K562 (cell line): ENCODE data around the gene ZNF644. TPM values are rescaled to one million over a fixed set of nuclear protein-coding genes. Genes with fewer than 3 reads are reported as not detected.

ENCODE experiments used
- ATAC-seq: fragments of 200-7000 bp; cut with Tn5 transposase; 3 replicates; pipeline ENCODE4 v1.9.1; 2020; ENCODE audit warnings: moderate library complexity
- BruUV-seq: library from RNA; stranded (reverse); fragments of 400-500 nt; replicated peaks from 2 replicates; lab custom pipeline; 2021; lab: Mats Ljungman, UMichigan
- CTCF ChIA-PET: fragments of 300-600 bp; formaldehyde crosslinking; extraction: SDS; loops from one replicate; lab custom pipeline; 2021; ENCODE audit warnings: low intra/inter-chr PET ratio; lab: Yijun Ruan, JAX
- POLR2A ChIA-PET: fragments of 300-600, 350-650 bp; sonication (Branson Sonifier 250); formaldehyde crosslinking; extraction: SDS; loops from one replicate; lab custom pipeline; 2021; ENCODE audit warnings: antibody characterized with exemption, inconsistent platforms; lab: Yijun Ruan, JAX
- DNase-seq, 4 experiments: peaks; one replicate each; pipeline versions ENCODE4 v3.0.0 to v3.0.0-alpha.2; 2011 to 2018; ENCODE audit warnings: low spot score in 3 of 4, mixed read lengths in 3 of 4; ENCODE audit errors: extremely low read depth in 1 of 4
- FAIRE-seq: peaks from 2 replicates; lab custom pipeline; 2011; peaks lifted over from hg19 to GRCh38; lab: Jason Lieb, UNC
- H2AFZ ChIP-seq: 2 replicates; pipeline ENCODE4 v1.6.0; 2011; ENCODE audit warnings: low read depth, low read length, control low read depth, inconsistent platforms
- H3K27ac ChIP-seq: fragments of 200-600 bp; 3 replicates; pipeline ENCODE4 v1.8.0; 2011; ENCODE audit warnings: low read depth, mild to moderate bottlenecking, control low read depth, inconsistent platforms, low read length, moderate library complexity, mixed read lengths; ENCODE audit errors: extremely low read depth
- H3K27me3 ChIP-seq, 2 experiments: fragments of 300-600 bp in 1 of 2; 2 replicates in 1 of 2; 3 replicates in 1 of 2; pipeline versions ENCODE4 v1.6.0 to v1.8.0; 2011; ENCODE audit warnings: inconsistent platforms in 2 of 2, low read length in 2 of 2, mild to moderate bottlenecking in 1 of 2, mixed read lengths in 1 of 2, moderate library complexity in 1 of 2; ENCODE audit not compliant: control insufficient read depth in 2 of 2, insufficient read depth in 2 of 2
- H3K36me3 ChIP-seq: fragments of 300-600 bp; 3 replicates; pipeline ENCODE4 v1.8.0; 2011; ENCODE audit warnings: mild to moderate bottlenecking, low read length, inconsistent platforms; ENCODE audit not compliant: control insufficient read depth, insufficient read depth
- H3K4me1 ChIP-seq, 2 experiments: fragments of 200-600 bp in 1 of 2; replicated peaks in 1 of 2; 2 replicates in 1 of 2; 3 replicates in 1 of 2; pipeline versions ENCODE4 v1.5.1 to v1.8.0; 2011; ENCODE audit warnings: inconsistent platforms in 2 of 2, low read length in 2 of 2, mild to moderate bottlenecking in 1 of 2, mixed read lengths in 1 of 2, moderate library complexity in 1 of 2; ENCODE audit not compliant: control insufficient read depth in 2 of 2, insufficient read depth in 2 of 2
- H3K4me2 ChIP-seq: 2 replicates; pipeline ENCODE4 v1.6.1; 2011; ENCODE audit warnings: low read length, control low read depth, inconsistent platforms, mixed read lengths; ENCODE audit not compliant: insufficient read depth
- H3K4me3 ChIP-seq: fragments of 200-600 bp; sonication (generic), shearing (Covaris generic); 2 replicates; pipeline ENCODE4 v1.5.1; 2016; ENCODE audit warnings: control low read depth, inconsistent platforms
- H3K79me2 ChIP-seq: fragments of 200-600 bp; 3 replicates; pipeline ENCODE4 v1.8.0; 2011; ENCODE audit warnings: low read length, inconsistent platforms; ENCODE audit not compliant: control insufficient read depth, insufficient read depth
- H3K9ac ChIP-seq, 2 experiments: 2 replicates each; pipeline versions ENCODE4 v1.6.0 to v1.6.1; 2011; ENCODE audit warnings: low read depth in 2 of 2, low read length in 2 of 2, control low read depth in 1 of 2, inconsistent platforms in 1 of 2, mild to moderate bottlenecking in 1 of 2, mixed read lengths in 1 of 2; ENCODE audit not compliant: insufficient read depth in 1 of 2
- H3K9me1 ChIP-seq: one replicate; pipeline ENCODE4 v1.6.0; 2011; ENCODE audit warnings: inconsistent platforms, mild to moderate bottlenecking, low read length, moderate library complexity; ENCODE audit not compliant: control insufficient read depth, insufficient read depth
- H3K9me3 ChIP-seq: replicated peaks from 2 replicates; pipeline ENCODE4 v1.5.1; 2011; ENCODE audit warnings: low read depth, low read length, inconsistent platforms; ENCODE audit not compliant: control insufficient read depth, insufficient read depth
- H4K20me1 ChIP-seq: replicated peaks from 2 replicates; pipeline ENCODE4 v1.6.1; 2011; ENCODE audit warnings: low read length, inconsistent platforms, mixed read lengths; ENCODE audit not compliant: control insufficient read depth, insufficient read depth
- DPF2 ChIP-seq: fragments of 450-650 bp; IDR thresholded peaks from 2 replicates; pipeline ENCODE4 v1.6.1; 2016
- EGR1 ChIP-seq: fragments of 450-650 bp; conservative IDR thresholded peaks from 2 replicates; pipeline ENCODE4 v1.6.1; 2017; ENCODE audit warnings: mild to moderate bottlenecking
- ESRRA ChIP-seq: fragments of 450-650 bp; IDR thresholded peaks from 2 replicates; pipeline ENCODE4 v1.6.1; 2014; ENCODE audit warnings: low read depth, mild to moderate bottlenecking, moderate library complexity, borderline replicate concordance
- GABPB1 ChIP-seq: sonication (generic); formaldehyde crosslinking; IDR thresholded peaks from 2 replicates; pipeline ENCODE4 v1.8.0; 2022; ENCODE audit warnings: mild to moderate bottlenecking, missing genetic modification reagents
- GATA2 ChIP-seq: sonication (generic); formaldehyde crosslinking; IDR thresholded peaks from 2 replicates; pipeline ENCODE4 v1.4.0; 2020; ENCODE audit warnings: mild to moderate bottlenecking, missing genetic modification reagents
- KLF10 ChIP-seq: fragments of 250-450 bp; sonication (Bioruptor Pico); IDR thresholded peaks from 2 replicates; pipeline ENCODE4 v1.6.1; 2021; ENCODE audit warnings: matching md5 sums
- MCM5 ChIP-seq: fragments of 450-650 bp; IDR thresholded peaks from 2 replicates; pipeline ENCODE4 v1.6.1; 2016; ENCODE audit warnings: low read depth
- MXD1 ChIP-seq: fragments of 250-450 bp; sonication (Bioruptor Pico); IDR thresholded peaks from 2 replicates; pipeline ENCODE4 v1.8.0; 2021; ENCODE audit warnings: borderline replicate concordance, mild to moderate bottlenecking, moderate library complexity; ENCODE audit not compliant: poor library complexity, severe bottlenecking
- NCOA2 ChIP-seq, 2 experiments: fragments of 450-650 bp; IDR thresholded peaks; 2 replicates each; pipeline ENCODE4 v1.6.1; 2018; ENCODE audit warnings: mild to moderate bottlenecking in 2 of 2, moderate library complexity in 1 of 2; ENCODE audit not compliant: partially characterized antibody in 2 of 2
- NR2F6 ChIP-seq: fragments of 450-650 bp; formaldehyde crosslinking; IDR thresholded peaks from 2 replicates; pipeline ENCODE4 v1.4.0; 2020; ENCODE audit warnings: mild to moderate bottlenecking
- RBBP5 ChIP-seq: fragments of 200-600 bp; sonication (generic); IDR thresholded peaks from 2 replicates; pipeline ENCODE4 v1.6.1; 2012; ENCODE audit warnings: borderline replicate concordance, mild to moderate bottlenecking, low read length, control low read depth, inconsistent platforms; ENCODE audit not compliant: insufficient read depth, poor library complexity, severe bottlenecking
- SMAD2 ChIP-seq: fragments of 150-350 bp; IDR thresholded peaks from 2 replicates; pipeline ENCODE4 v1.6.1; 2014; ENCODE audit warnings: low read depth, mild to moderate bottlenecking, low read length
- USF1 ChIP-seq: sonication (generic); formaldehyde crosslinking; IDR thresholded peaks from 2 replicates; pipeline ENCODE4 v1.9.0; 2022; ENCODE audit warnings: mild to moderate bottlenecking, missing genetic modification reagents
- ZFP1 ChIP-seq: fragments of 450-650 bp; formaldehyde crosslinking; IDR thresholded peaks from 2 replicates; pipeline ENCODE4 v1.4.0; 2020; ENCODE audit warnings: mild to moderate bottlenecking, mixed read lengths
- ZNF282 ChIP-seq: sonication (generic); formaldehyde crosslinking; IDR thresholded peaks from 2 replicates; pipeline ENCODE4 v1.8.1; 2023; ENCODE audit warnings: missing genetic modification reagents
- ZNF511 ChIP-seq: sonication (generic); formaldehyde crosslinking; IDR thresholded peaks from 2 replicates; pipeline ENCODE4 v1.8.0; 2022; ENCODE audit warnings: mild to moderate bottlenecking, missing genetic modification reagents
- ZNF699 ChIP-seq: fragments of 250-450 bp; sonication (Bioruptor Pico); IDR thresholded peaks from 2 replicates; pipeline ENCODE4 v1.8.0; 2021; ENCODE audit warnings: mild to moderate bottlenecking, moderate library complexity; ENCODE audit not compliant: insufficient replicate concordance
- ZSCAN29 ChIP-seq: fragments of 450-650 bp; IDR thresholded peaks from 2 replicates; pipeline ENCODE4 v1.6.1; 2017
- WGBS: fragments of 100-300 bp; shearing (Covaris generic); methylation state at CpG from one replicate; pipeline ENCODE4 v1.1.6; 2016; ENCODE audit warnings: low coverage, mixed read lengths; ENCODE audit not compliant: insufficient coverage; ENCODE audit errors: missing lambda C conversion rate; 5-methylcytosine and 5-hydroxymethylcytosine counted together
- in situ Hi-C: fragments of 300-500 bp; cut with MboI; formaldehyde crosslinking; loops from 4 replicates; pipeline ENCODE4 v1.15.0; 2018; ENCODE audit warnings: inconsistent platforms, mixed read lengths
- intact Hi-C: fragments of 100-400 bp; cut with micrococcal nuclease; formaldehyde crosslinking; loops from 2 replicates; pipeline ENCODE4 v1.14.2; 2022
- polyA plus RNA-seq, 8 experiments: library from polyadenylated mRNA; depleted of rRNA in 4 of 8; stranded (reverse) in 5 of 8; unstranded in 3 of 8; fragments of >200 nt; fragmentation: Nextera tagmentation in 2 of 8; fragmentation: Illumina TruSeq in 1 of 8; extraction: Ambion mirVana in 2 of 8; extraction: Trizol in 1 of 8; gene quantifications; 2 replicates each; pipeline versions ENCODE4 v1.2.1 to v1.2.3, GENCODE V29; 2011 to 2014; ENCODE audit warnings: inconsistent platforms in 1 of 8, missing spikeins in 1 of 8
- total RNA-seq, 7 experiments: library from RNA; depleted of rRNA in 6 of 7; stranded (reverse); fragments of >200 nt in 6 of 7; fragmentation: Illumina TruSeq in 2 of 7; extraction: Trizol in 2 of 7; gene quantifications; 2 replicates each; pipeline versions ENCODE4 v1.2.1 to v1.2.3, GENCODE V29; 2011 to 2021; ENCODE audit warnings: low replicate concordance in 1 of 7
- TF ChIP-seq, protein P1 (sequence below): IDR thresholded peaks from 2 replicates; pipeline ENCODE4 v1.6.1; 2011; ENCODE audit warnings: borderline replicate concordance, low read depth, mild to moderate bottlenecking, moderate library complexity, low read length; ENCODE audit not compliant: insufficient read depth, poor library complexity, severe bottlenecking

The ZNF644 gene
- total and polyA plus RNA-seq, 9 of the 15 experiments (the other 6 are each of a cell fraction or from before 2014, with no cell fraction given), result 25.3 to 71.4 (median 39.6) TPM

DNA sequence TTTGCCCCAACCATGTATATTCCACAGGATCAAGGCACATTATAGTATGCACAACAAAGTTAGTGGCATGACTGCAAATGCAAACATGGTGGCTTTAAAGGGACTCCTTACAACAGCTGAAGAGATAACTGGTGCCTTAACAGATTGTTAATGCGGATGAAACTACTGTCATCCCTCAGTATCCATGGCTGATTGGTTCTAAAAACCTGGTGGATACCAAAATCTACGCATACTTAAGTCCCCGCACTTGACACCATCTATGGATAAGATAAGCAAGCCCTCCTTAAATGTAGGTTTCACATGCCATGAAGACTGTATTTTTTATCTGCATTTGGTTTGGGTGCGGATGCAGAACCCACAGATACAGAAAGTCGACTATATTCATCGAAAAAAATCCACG lies 73.5 kb downstream of the ZNF644 start (continued):
- TF ChIP-seq USF1 (no peak), MCM5 (no peak), GABPB1 (CRISPR knock-in tag) (no peak)

DNA sequence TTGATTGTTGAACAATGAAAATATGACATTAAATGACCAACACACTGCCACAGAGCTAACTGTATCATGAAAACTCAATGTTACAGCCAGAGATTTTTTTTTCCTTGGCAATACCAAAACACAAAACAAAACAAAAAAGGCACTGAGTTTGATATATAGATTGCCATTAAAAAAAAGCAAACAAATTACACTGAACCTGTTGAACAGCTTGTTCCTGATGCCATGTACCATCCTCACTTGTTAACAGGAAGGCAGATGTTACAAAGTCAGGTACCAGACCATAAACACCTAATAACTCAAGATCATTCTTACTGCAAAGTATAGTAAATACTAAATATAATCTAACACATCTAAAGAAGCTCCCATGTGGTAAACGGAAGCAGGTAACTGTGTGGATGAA lies 75.2 kb downstream of the ZNF644 start:
- Histone ChIP-seq H3K27ac (no peak overlapping the region), H4K20me1 (no peaks in the 10 kb centered on the region), H3K9me1 (no peaks in the 10 kb centered on the region), H3K79me2 (peaks cover 75% of the 10 kb centered on the region), H3K27me3 (no peaks in the 10 kb centered on the region), H3K9me3 (no peaks in the 10 kb centered on the region), H3K4me2 (no peak overlapping the region), H3K4me3 (no peak overlapping the region), H3K9ac (no peak overlapping the region), H2AFZ (no peak overlapping the region), H3K36me3 (peaks cover 6% of the 10 kb centered on the region), H3K4me1 (peaks cover 0 to 5% of the 10 kb centered on the region in 2 experiments; a peak in 1 of 5 replicates)
- CTCF ChIA-PET, result no interaction called here
- in situ Hi-C loops (no loop called here), intact Hi-C loops (no loop called here)
- FAIRE-seq (no peak), ATAC-seq (no peak), DNase-seq (no peak)
- no TSS peak for BruUV-seq
- POLR2A ChIA-PET, result no interaction called here
- 86% methylated on average over 1 of the region's 1 CpG for WGBS
- no peak for TF ChIP-seq KLF10 (CRISPR knock-in tag)
- TF ChIP-seq NCOA2 (IDR thresholded peaks at IDR 0.05; ENCODE audit: partially characterized antibody in 2 of 2), result no peak
- TF ChIP-seq ZSCAN29, result no peak
- TF ChIP-seq ESRRA, result no peak
- TF ChIP-seq EGR1, result no peak
- TF ChIP-seq SMAD2, result no peak
- TF ChIP-seq ZNF511 (CRISPR knock-in tag), result no peak
- no peak for TF ChIP-seq DPF2
- TF ChIP-seq MXD1 (CRISPR knock-in tag), result no peak
- no peak for TF ChIP-seq NR2F6 (CRISPR knock-in tag)
- no peak for TF ChIP-seq ZNF282 (CRISPR knock-in tag)
- no peak for TF ChIP-seq GATA2 (CRISPR knock-in tag)
- TF ChIP-seq, protein P1, sequence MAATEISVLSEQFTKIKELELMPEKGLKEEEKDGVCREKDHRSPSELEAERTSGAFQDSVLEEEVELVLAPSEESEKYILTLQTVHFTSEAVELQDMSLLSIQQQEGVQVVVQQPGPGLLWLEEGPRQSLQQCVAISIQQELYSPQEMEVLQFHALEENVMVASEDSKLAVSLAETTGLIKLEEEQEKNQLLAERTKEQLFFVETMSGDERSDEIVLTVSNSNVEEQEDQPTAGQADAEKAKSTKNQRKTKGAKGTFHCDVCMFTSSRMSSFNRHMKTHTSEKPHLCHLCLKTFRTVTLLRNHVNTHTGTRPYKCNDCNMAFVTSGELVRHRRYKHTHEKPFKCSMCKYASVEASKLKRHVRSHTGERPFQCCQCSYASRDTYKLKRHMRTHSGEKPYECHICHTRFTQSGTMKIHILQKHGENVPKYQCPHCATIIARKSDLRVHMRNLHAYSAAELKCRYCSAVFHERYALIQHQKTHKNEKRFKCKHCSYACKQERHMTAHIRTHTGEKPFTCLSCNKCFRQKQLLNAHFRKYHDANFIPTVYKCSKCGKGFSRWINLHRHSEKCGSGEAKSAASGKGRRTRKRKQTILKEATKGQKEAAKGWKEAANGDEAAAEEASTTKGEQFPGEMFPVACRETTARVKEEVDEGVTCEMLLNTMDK, result no peak
- no peak for TF ChIP-seq RBBP5
- TF ChIP-seq ZNF699 (CRISPR knock-in tag), result no peak
- no peak for TF ChIP-seq ZFP1 (CRISPR knock-in tag)
